ENCODE measurements around the gene CABLES2. TPM values are rescaled to one million over a fixed set of nuclear protein-coding genes. Genes with fewer than 3 reads are reported as not detected.
A peak's percentile ranks its signal among the peaks of the same experiment; 100 is the strongest.

Gene CABLES2
- total and polyA plus RNA-seq, 2 of the 4 experiments (the other 2 are of a cell fraction), result 1.4 to 5.1 TPM

DNA sequence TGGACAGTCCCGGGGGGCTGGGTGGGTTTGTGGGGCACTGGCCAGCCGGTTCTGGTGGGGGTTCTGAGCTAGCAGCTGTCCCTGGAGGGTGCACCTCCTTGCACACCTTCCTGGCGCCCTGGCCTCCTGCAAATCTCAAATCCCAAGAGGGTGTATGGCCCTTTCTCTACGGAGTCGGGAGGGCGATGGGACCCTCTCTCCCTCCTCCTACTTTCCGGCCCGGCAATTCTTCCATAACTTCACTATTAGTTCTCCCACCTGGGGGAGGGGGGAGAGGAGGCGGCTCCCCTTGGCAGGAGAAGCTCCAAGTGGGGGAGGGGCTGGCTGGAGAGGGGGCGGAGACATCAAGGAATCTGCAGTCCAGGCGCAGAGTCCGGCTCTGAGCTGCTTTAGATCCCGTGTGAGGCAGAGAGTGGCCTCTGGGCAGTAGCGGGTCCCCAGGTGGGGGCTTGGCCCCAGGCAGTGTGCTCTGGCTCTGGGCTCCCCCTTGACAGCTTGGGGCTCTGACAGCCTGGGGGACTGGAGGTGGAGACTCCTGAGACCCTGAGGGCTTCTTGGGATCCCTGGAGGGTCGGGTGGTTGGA, 38.6 kb downstream of the CABLES2 start:
- Histone ChIP-seq H3K9me3 (ENCODE audit: control insufficient read depth, insufficient read depth, low read length) (no peaks in the 10 kb centered on the region), H3K27me3 (ENCODE audit: control insufficient read depth, insufficient read depth, low read length) (no peaks in the 10 kb centered on the region), H2BK15ac (ENCODE audit: low read depth, low read length) (no peak overlapping the region), H3K56ac (ENCODE audit: extremely low read depth, insufficient read depth, low read length) (no peak overlapping the region), H3K18ac (ENCODE audit: low read depth, low read length) (peak overlapping the region; percentile 54; the same call in 1 of the 2 replicates), H2AK9ac (replicated peaks; ENCODE audit: low read depth, low read length, poor library complexity) (peak overlapping the region; percentile 33), H2BK120ac (ENCODE audit: low read depth, low read length) (no peak overlapping the region), H3K9me1 (ENCODE audit: insufficient read depth, low read length) (peaks cover 8% of the 10 kb centered on the region; the same call in 1 of the 2 replicates), H2AFZ (replicated peaks; ENCODE audit: low read length, poor library complexity) (peak overlapping the region; percentile 24), H4K8ac (ENCODE audit: low read depth in 2 of 2, low read length in 2 of 2) (0 out of 4 replicates have a peak overlapping the region, but pooled peaks of 1 of the 2 experiments have one; percentile 40), H3K4me3 (ENCODE audit: insufficient read depth, low read depth, low read length) (no peak overlapping the region), H3K4me1 (ENCODE audit: control insufficient read depth, insufficient read depth, low read length) (peaks cover 33% of the 10 kb centered on the region), H3K4ac (ENCODE audit: low read depth, low read length) (peak overlapping the region; percentile 53), H2BK5ac (ENCODE audit: low read depth, low read length, poor library complexity, severe bottlenecking) (no peak overlapping the region), H3K36me3 (ENCODE audit: control insufficient read depth, insufficient read depth, low read length) (no peaks in the 10 kb centered on the region), H3K23ac (ENCODE audit: low read depth, low read length) (no peak overlapping the region), H3K4me2 (ENCODE audit: low read depth, low read length) (peak overlapping the region; percentile 58), H2AK5ac (ENCODE audit: low read depth, low read length) (peak overlapping the region; percentile 52), H3K27ac (ENCODE audit: insufficient read depth, low read length) (peak overlapping the region; percentile 26), H4K20me1 (ENCODE audit: insufficient read depth, low read length) (peaks cover 22% of the 10 kb centered on the region), H3K14ac (replicated peaks; ENCODE audit: low read depth, low read length) (no peak overlapping the region), H4K5ac (ENCODE audit: low read depth, low read length) (no peak overlapping the region), H2BK20ac (ENCODE audit: low read depth, low read length) (no peak overlapping the region), H3K79me1 (ENCODE audit: low read depth in 1 of 2, low read length in 2 of 2) (no peaks in the 10 kb centered on the region), H3K9ac (ENCODE audit: low read depth, low read length) (no peak overlapping the region), H4K91ac (ENCODE audit: insufficient read depth, low read depth, low read length) (no peak overlapping the region)
- WGBS, 2 experiments (ENCODE audit: extremely low coverage in 2 of 2, insufficient read length in 1 of 2), result no CpG with 5 or more reads among the region's 15 CpGs
- TF ChIP-seq CHD1 (IDR thresholded peaks at IDR 0.05; ENCODE audit: low read depth, low read length) (no peak), CEBPB (IDR thresholded peaks at IDR 0.05; ENCODE audit: low read depth, low read length) (no peak), CTCF (conservative IDR thresholded peaks at IDR 0.05; ENCODE audit: low read depth, low read length) (no peak), MAFK (IDR thresholded peaks at IDR 0.05; ENCODE audit: low read depth, low read length) (no peak), MAZ (IDR thresholded peaks at IDR 0.05; ENCODE audit: borderline replicate concordance, low read depth, low read length) (no peak), RCOR1 (IDR thresholded peaks at IDR 0.05; ENCODE audit: insufficient replicate concordance, low read length) (no peak), RFX5 (IDR thresholded peaks at IDR 0.05; ENCODE audit: low read depth, low read length) (no peak), USF2 (IDR thresholded peaks at IDR 0.05; ENCODE audit: low read depth, low read length) (no peak), SMC3 (IDR thresholded peaks at IDR 0.05; ENCODE audit: low read depth, low read length) (no peak), POLR2A (IDR thresholded peaks at IDR 0.05; ENCODE audit: low read depth, low read length) (no peak), MXI1 (IDR thresholded peaks at IDR 0.05; ENCODE audit: borderline replicate concordance, low read depth, low read length) (no peak), RAD21 (IDR thresholded peaks at IDR 0.05; ENCODE audit: low read length) (no peak), BHLHE40 (IDR thresholded peaks at IDR 0.05; ENCODE audit: low read depth, low read length) (no peak), NFE2L2 (IDR thresholded peaks at IDR 0.05; ENCODE audit: low read depth, low read length) (no peak), FOS (IDR thresholded peaks at IDR 0.05; ENCODE audit: low read depth, low read length) (no peak)
- TF ChIP-seq, protein P1, sequence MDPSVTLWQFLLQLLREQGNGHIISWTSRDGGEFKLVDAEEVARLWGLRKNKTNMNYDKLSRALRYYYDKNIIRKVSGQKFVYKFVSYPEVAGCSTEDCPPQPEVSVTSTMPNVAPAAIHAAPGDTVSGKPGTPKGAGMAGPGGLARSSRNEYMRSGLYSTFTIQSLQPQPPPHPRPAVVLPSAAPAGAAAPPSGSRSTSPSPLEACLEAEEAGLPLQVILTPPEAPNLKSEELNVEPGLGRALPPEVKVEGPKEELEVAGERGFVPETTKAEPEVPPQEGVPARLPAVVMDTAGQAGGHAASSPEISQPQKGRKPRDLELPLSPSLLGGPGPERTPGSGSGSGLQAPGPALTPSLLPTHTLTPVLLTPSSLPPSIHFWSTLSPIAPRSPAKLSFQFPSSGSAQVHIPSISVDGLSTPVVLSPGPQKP (IDR thresholded peaks at IDR 0.05; ENCODE audit: borderline replicate concordance, low read depth, low read length), result no peak
- intact Hi-C loops (cut with micrococcal nuclease), result no loop called here
- dilution Hi-C loops (cut with HindIII; ENCODE audit: low sequenced_read_pairs, unreplicated experiment), result no loop called here
- CTCF ChIA-PET, result interaction anchor here (0.5 to 2.2 kb wide), 6 partner anchors 11 to 66 kb away, joined by 3 to 8 read pairs (median 3); partner anchors contain the start of gene ADRM1
- DNase-seq (no peak), ATAC-seq (ENCODE audit: low read depth) (no peak)
- in situ Hi-C loops (cut with MboI; ENCODE audit: low sequenced_read_pairs), result no loop called here
- POLR2A ChIA-PET (ENCODE audit: unreplicated experiment), result interaction anchor here (0.6 kb wide), 1 partner anchor 204 kb away, joined by 7 read pairs; no protein-coding TSS in a partner anchor
- BruUV-seq (replicated peaks), result no TSS peak

Measured in IMR-90 (cell line).